WERI-Rb-1 (cell line): Measurements from ENCODE around the gene PPFIBP2.

Experiments
- DNase-seq: peaks from one replicate; pipeline ENCODE4 v3.0.0-alpha.2; 2020
- H3K27ac ChIP-seq: fragments of 250-450 bp; sonication (Bioruptor Pico); 2 replicates; pipeline ENCODE4 v1.5.1; 2020; ENCODE audit warnings: mild to moderate bottlenecking, moderate library complexity
- H3K27me3 ChIP-seq: fragments of 250-450 bp; sonication (Bioruptor Pico); 2 replicates; pipeline ENCODE4 v1.5.1; 2021; ENCODE audit warnings: mild to moderate bottlenecking, low read depth, moderate library complexity; ENCODE audit not compliant: insufficient read depth, severe bottlenecking
- H3K36me3 ChIP-seq: fragments of 250-450 bp; sonication (Bioruptor Pico); 2 replicates; pipeline ENCODE4 v1.5.1; 2020; ENCODE audit warnings: mild to moderate bottlenecking, moderate library complexity
- H3K4me3 ChIP-seq: 2 replicates; pipeline ENCODE4 v1.5.1; 2011; ENCODE audit warnings: low read depth, mild to moderate bottlenecking, control low read depth, low read length
- H3K9me3 ChIP-seq: fragments of 250-450 bp; sonication (Bioruptor Pico); 2 replicates; pipeline ENCODE4 v1.5.1; 2021; ENCODE audit warnings: mild to moderate bottlenecking, moderate library complexity; ENCODE audit not compliant: severe bottlenecking
- CTCF ChIP-seq: IDR thresholded peaks from 2 replicates; pipeline ENCODE4 v1.5.1; 2011; ENCODE audit warnings: low read depth, mild to moderate bottlenecking, control low read depth, inconsistent platforms, low read length

PPFIBP2 gene

GRCh38 chr11:7585816-7586215 lies 72.0 kb downstream of the PPFIBP2 start:
- no peak overlapping the region for H3K4me3 ChIP-seq
- DNase-seq = no peak

GRCh38 chr11:7586376-7586775 lies 72.6 kb downstream of the PPFIBP2 start:
- Histone ChIP-seq H3K27me3 (no peaks in the 10 kb centered on the region), H3K4me3 (no peak overlapping the region), H3K36me3 (no peaks in the 10 kb centered on the region), H3K9me3 (no peaks in the 10 kb centered on the region), H3K27ac (no peak overlapping the region)
- DNase-seq = no peak
- no peak for TF ChIP-seq CTCF

More at GRCh38 chr11:7585816-7586215, 72.0 kb downstream of the PPFIBP2 start:
- H3K9me3 ChIP-seq = no peaks in the 10 kb centered on the region
- no peaks in the 10 kb centered on the region for H3K36me3 ChIP-seq
- TF ChIP-seq CTCF = no peak
- H3K27ac ChIP-seq = no peak overlapping the region
- H3K27me3 ChIP-seq = no peaks in the 10 kb centered on the region

GRCh38 chr11:7587712-7588111 lies 73.9 kb downstream of the PPFIBP2 start:
- no peaks in the 10 kb centered on the region for H3K27me3 ChIP-seq
- no peak overlapping the region for H3K27ac ChIP-seq
- no peak for DNase-seq

GRCh38 chr11:7589861-7590260 lies 76.1 kb downstream of the PPFIBP2 start:
- Histone ChIP-seq H3K27me3 (no peaks in the 10 kb centered on the region), H3K36me3 (no peaks in the 10 kb centered on the region), H3K4me3 (no peak overlapping the region), H3K9me3 (no peaks in the 10 kb centered on the region), H3K27ac (no peak overlapping the region)
- no peak for TF ChIP-seq CTCF
- DNase-seq = no peak

More at GRCh38 chr11:7587712-7588111, 73.9 kb downstream of the PPFIBP2 start:
- Histone ChIP-seq H3K9me3 (no peaks in the 10 kb centered on the region), H3K4me3 (no peak overlapping the region), H3K36me3 (no peaks in the 10 kb centered on the region)
- no peak for TF ChIP-seq CTCF

- no peak overlapping the region for H3K4me3 ChIP-seq
- TF ChIP-seq CTCF = no peak
- no peaks in the 10 kb centered on the region for H3K36me3 ChIP-seq
- no peak for DNase-seq
- H3K27me3 ChIP-seq = no peaks in the 10 kb centered on the region
- H3K27ac ChIP-seq = no peak overlapping the region
- H3K9me3 ChIP-seq = no peaks in the 10 kb centered on the region
Measured at GRCh38 chr11:7590529-7590928, 76.7 kb downstream of the PPFIBP2 start.

GRCh38 chr11:7591107-7591894 lies 77.5 kb downstream of the PPFIBP2 start:
- H3K36me3 ChIP-seq = no peaks in the 10 kb centered on the region
- no peak overlapping the region for H3K4me3 ChIP-seq
- no peaks in the 10 kb centered on the region for H3K9me3 ChIP-seq
- H3K27me3 ChIP-seq = no peaks in the 10 kb centered on the region
- DNase-seq = no peak
- no peak for TF ChIP-seq CTCF
- no peak overlapping the region for H3K27ac ChIP-seq
